CD4-positive, alpha-beta T cell treated with Interleukin-21 for 1 hour (primary cell): ENCODE measurements around the gene CDHR3.
"Not testable (repeated sequence)": the region's sequence is repeated elsewhere in the genome, so short reads cannot be mapped to it uniquely, and the experiment has no call there.

Experiments
- DNase-seq: peaks from one replicate; pipeline ENCODE4 v3.0.0-alpha.2; 2020

Gene CDHR3

GRCh38 chr7:105963038-105963667, at the start of gene CDHR3:
Gene CDHR3 (plus strand): TSS chr7:105963264. CDS start chr7:105963319, 55 bp downstream.
- DNase-seq = no peak

- DNase-seq = no peak
Measured at GRCh38 chr7:105913947-105914346, 49.1 kb upstream of the CDHR3 start.

GRCh38 chr7:105916603-105917002, 46.5 kb upstream of the CDHR3 start:
- DNase-seq = no peak

GRCh38 chr7:105917659-105918058, 45.4 kb upstream of the CDHR3 start:
- DNase-seq = no peak

GRCh38 chr7:105920766-105921165, 42.3 kb upstream of the CDHR3 start:
- DNase-seq = no peak

GRCh38 chr7:105924945-105925344, 38.1 kb upstream of the CDHR3 start:
- peak; percentile 31 for DNase-seq

- no peak for DNase-seq
Measured at GRCh38 chr7:105926131-105926530, 36.9 kb upstream of the CDHR3 start.

- DNase-seq = no peak
Measured at GRCh38 chr7:105931179-105931578, 31.9 kb upstream of the CDHR3 start.

- no peak for DNase-seq
Measured at GRCh38 chr7:105932835-105933477, 30.1 kb upstream of the CDHR3 start.

GRCh38 chr7:105934572-105935185, 28.4 kb upstream of the CDHR3 start:
- DNase-seq = peak; percentile 2

GRCh38 chr7:105935250-105935649, 27.8 kb upstream of the CDHR3 start:
- no peak for DNase-seq

- no peak for DNase-seq
Measured at GRCh38 chr7:105937411-105937810, 25.7 kb upstream of the CDHR3 start.

- DNase-seq = no peak
Measured at GRCh38 chr7:105940109-105940508, 23.0 kb upstream of the CDHR3 start.

GRCh38 chr7:105941596-105941995, 21.5 kb upstream of the CDHR3 start:
- no peak for DNase-seq

- no peak for DNase-seq
Measured at GRCh38 chr7:105943486-105943885, 19.6 kb upstream of the CDHR3 start.

GRCh38 chr7:105945848-105946247, 17.2 kb upstream of the CDHR3 start:
- DNase-seq = no peak

GRCh38 chr7:105951597-105951996, 11.5 kb upstream of the CDHR3 start:
- DNase-seq = no peak

GRCh38 chr7:105952917-105953595, 10.0 kb upstream of the CDHR3 start:
- DNase-seq = no peak

GRCh38 chr7:105954711-105955110, 8.4 kb upstream of the CDHR3 start:
- no peak for DNase-seq

GRCh38 chr7:105955651-105956466, 7.2 kb upstream of the CDHR3 start:
- DNase-seq = not testable (repeated sequence)

GRCh38 chr7:105958012-105958411, 5.1 kb upstream of the CDHR3 start:
- no peak for DNase-seq

GRCh38 chr7:105962353-105962752, 711 bp upstream of the CDHR3 start:
- DNase-seq = no peak

GRCh38 chr7:105971845-105972244, 8.8 kb downstream of the CDHR3 start:
- no peak for DNase-seq
